OCI-M1 (cell line): ENCODE results near the gene TSPAN8.
"Not testable (repeated sequence)": the region's sequence is repeated elsewhere in the genome, so short reads cannot be mapped to it uniquely, and the experiment has no call there.

ENCODE experiments used
- DNase-seq: peaks from one replicate; lab custom pipeline; 2025; lab: John Stamatoyannopoulos, UW

TSPAN8 gene

GRCh38 chr12:71157601-71158233, at the start of gene TSPAN8:
Gene TSPAN8, minus strand, starts transcription at chr12:71157999. Its CDS starts 321 bp downstream, at chr12:71157678.
- peak; percentile 23 for DNase-seq

GRCh38 chr12:71201136-71201679, 43.4 kb upstream of the TSPAN8 start:
- DNase-seq: no peak

DNA sequence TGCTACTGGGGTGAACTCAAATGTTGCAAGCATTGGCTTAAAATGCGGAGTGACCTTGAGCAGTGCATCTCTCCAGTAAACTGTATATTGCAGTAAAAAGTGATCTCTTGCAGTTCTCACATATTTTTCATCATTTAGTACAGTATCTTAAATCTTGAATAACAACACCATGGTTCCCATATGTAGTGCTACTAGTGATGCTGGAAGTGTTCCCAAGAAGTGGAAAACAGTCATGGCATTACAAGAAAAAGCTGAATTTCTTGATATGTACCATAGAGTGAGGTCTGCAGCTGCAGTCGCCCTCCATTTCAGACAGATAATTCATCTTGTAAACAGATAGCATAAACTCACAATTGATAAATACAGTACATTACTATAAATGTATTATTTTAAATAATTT, 42.9 kb upstream of the TSPAN8 start:
- DNase-seq: no peak

DNA sequence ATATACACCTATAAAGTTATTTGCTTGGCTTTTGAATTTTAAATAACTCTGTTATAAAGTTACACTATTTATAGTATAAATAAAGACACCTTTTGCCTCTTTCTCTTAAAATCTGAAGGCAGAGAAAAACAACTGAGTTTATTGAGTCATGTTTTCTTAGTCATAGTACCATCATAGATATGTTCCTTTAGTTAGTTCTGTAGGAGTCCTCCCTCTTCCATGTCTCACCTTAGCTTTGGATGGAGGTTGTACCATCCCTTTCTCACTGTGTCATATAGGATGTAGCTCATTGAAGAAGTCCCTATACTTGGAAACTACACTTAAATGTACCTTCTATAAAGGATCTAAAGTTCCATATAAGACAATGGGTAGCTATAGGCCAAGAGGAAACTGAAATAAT, 39.7 kb upstream of the TSPAN8 start:
- no peak for DNase-seq

GRCh38 chr12:71195338-71195896, 37.6 kb upstream of the TSPAN8 start:
- DNase-seq: no peak

GRCh38 chr12:71194657-71195056, 36.9 kb upstream of the TSPAN8 start:
- DNase-seq: no peak

GRCh38 chr12:71193041-71193440, 35.2 kb upstream of the TSPAN8 start:
- DNase-seq: no peak

DNA sequence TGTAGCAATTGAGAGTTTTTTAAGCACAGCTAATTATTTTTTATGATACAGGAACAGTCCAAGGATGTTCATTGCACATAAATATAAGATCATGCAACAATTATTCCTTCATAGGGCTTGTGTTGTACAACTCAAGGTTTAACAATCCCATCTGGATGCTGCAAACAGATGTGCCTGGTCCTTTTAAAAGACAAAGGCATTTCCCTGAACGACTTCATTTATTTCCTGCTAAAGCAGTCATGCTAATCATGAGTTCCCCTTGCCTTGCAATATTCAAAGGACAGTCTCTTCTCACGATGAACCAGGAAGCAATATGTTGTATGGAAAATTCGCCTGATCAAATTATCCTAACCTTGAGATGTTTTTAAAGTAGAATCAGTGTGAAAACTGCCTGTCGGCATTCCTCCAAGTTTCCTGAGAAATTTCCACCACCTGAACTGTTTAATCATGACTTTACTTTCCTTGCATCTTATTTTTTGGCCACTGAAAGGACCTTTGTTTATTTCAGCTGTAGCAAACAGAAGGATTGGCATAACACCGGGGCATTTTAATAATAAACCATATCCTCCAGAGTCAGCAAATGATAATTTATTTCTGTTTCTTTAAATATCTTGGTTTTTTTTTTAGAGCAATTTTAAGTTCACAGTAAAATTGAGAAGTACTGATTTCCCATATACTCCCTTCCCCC, 33.9 kb upstream of the TSPAN8 start:
- no peak for DNase-seq

DNA sequence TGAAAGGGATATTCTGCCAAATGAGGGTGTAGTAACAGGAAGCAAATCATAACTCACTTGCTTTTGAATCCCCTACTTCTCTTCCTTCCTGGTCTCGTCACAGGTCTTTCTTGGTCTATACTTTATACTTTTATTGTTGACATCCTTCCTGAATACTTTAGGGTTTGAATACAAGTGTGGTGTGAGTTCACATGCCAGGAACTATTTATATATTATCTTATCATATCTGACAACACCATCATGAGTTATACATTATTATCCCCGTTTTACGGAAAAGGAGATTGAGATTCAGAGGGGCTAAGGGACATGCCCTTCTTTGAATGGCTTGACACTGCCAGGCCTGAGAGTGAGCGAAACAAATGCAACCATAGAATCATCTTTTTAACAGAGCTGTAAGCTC, 33.0 kb upstream of the TSPAN8 start:
- DNase-seq: no peak

GRCh38 chr12:71187379-71187778, 29.6 kb upstream of the TSPAN8 start:
- DNase-seq: no peak

GRCh38 chr12:71186571-71187288, 28.9 kb upstream of the TSPAN8 start:
- no peak for DNase-seq

DNA sequence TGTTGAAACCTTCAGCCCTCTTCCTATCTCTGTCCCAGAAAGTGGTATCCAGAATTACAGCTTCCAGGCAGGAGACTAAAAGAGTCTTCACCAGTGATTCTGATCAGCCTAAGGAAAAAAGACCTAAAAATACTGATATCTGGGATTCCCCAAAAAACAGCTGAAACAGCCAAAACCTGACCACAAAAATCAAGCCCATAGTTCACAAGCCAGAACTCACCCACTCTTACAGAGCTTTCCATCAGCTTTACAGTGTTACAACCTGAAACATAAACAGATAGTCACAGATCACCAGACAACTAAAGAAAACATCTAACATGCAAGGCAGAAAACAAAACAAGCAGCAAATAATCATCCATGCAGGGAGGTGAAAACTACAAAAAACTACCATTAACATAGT, 26.0 kb upstream of the TSPAN8 start:
- DNase-seq: no peak

DNA sequence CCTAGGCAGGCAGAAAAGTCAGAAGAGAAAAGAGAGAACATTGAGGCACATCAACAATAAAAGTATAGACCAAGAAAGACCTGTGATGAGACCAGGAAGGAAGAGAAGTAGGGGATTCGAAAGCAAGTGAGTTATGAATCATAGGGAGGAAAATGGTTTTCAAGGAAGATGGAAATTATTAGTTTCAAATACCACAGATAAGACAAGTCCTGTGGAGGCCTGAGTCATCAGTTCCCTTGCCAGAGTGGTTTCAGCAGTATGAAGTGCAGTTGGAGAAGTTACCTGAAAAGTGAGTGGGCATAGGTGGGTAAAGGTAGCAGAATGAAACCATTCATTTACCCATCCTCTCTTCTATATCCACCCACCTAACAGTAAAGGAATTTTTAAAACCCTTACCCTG, 25.2 kb upstream of the TSPAN8 start:
- DNase-seq: peak; percentile 20

DNA sequence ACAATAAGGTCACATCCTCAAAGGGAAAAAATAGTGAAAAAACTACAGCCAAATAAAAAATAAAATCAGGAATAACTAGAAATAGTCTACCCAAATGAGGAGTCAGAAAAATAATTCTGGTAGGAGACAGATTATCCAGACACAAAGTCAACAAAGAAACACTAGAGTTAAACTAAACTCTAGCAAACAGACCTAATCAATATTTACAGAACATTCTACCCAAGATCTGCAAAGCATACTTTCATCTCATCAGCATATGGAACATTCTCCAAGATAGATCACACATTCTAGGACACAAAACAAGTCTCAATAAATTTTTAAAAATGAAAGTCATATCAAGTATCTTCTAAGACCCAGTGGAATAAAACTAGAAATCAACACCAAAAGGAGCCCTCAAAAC, 20.4 kb upstream of the TSPAN8 start:
- no peak for DNase-seq

- no peak for DNase-seq
These were observed 17.0 kb upstream of the TSPAN8 start for GRCh38 chr12:71174825-71175224.

GRCh38 chr12:71174146-71174545, 16.3 kb upstream of the TSPAN8 start:
- DNase-seq: no peak

- no peak for DNase-seq
These were observed 12.7 kb upstream of the TSPAN8 start for GRCh38 chr12:71170456-71170855.

GRCh38 chr12:71169286-71169685, 11.5 kb upstream of the TSPAN8 start:
- DNase-seq: no peak

DNA sequence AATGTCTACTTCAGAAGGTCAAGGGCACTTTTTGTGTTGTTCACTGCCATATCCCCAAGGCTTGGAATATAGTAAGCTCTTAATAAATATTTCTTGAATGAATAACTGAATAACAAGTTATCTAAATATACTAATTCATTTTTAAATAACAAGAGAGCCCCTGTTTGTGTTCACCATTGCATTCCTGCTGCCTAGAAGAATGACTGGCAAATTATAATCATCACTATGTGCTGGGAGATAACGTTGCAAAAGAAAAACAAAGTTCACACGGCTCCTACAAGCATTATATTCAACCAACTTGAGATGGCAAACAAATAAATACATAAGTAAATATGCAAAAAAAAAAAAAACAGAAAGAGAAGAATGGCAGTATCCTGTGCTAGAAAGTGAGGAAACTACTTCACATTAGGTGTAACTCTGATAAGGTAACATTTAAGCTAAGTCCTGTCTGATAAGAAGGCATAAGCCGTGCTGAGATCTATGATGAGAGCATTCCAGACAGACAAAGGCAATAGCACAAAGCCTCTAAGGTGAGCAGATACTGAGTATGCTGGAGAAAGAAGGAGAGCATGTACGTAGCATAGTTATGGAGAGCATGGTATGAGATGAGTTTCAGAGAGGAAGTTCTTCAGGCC, 9.2 kb upstream of the TSPAN8 start:
- peak; percentile 44 for DNase-seq

DNA sequence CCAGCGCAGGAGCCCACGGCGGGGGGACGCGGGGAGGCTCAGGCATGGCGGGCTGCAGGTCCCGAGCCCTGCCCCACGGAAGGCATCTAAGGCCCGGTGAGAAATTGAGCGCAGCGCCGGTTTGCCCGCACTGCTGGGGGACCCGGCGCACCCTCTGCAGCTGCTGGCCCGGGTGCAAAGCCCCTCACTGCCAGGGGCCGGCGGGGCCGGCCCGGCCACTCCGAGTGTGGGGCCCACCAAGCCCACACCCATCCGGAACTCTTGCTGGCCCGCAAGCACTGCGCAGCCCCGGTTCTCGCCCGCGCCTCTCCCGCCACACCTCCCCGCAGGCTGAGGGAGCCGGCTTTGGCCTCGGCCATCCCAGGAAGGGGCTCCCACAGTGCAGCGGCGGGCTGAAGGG, 8.5 kb upstream of the TSPAN8 start:
- no peak for DNase-seq

DNA sequence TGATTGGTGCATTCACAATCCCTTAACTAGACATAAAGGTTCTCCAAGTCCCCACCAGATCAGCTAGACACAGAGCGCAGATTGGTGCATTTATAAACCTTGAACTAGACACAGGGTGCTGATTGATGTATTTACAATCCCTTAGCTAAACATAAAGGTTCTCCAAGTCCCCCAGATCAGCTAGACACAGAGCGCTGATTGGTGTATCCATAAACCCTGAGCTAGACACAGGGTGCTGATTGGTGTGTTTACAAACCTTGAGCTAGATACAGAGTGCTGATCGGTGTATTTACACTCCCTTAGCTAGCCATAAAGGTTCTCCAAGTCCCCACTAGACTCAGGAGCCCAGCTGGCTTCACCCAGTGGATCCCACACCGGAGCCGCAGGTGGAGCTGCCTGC, 8.0 kb upstream of the TSPAN8 start:
- not testable (repeated sequence) for DNase-seq

DNA sequence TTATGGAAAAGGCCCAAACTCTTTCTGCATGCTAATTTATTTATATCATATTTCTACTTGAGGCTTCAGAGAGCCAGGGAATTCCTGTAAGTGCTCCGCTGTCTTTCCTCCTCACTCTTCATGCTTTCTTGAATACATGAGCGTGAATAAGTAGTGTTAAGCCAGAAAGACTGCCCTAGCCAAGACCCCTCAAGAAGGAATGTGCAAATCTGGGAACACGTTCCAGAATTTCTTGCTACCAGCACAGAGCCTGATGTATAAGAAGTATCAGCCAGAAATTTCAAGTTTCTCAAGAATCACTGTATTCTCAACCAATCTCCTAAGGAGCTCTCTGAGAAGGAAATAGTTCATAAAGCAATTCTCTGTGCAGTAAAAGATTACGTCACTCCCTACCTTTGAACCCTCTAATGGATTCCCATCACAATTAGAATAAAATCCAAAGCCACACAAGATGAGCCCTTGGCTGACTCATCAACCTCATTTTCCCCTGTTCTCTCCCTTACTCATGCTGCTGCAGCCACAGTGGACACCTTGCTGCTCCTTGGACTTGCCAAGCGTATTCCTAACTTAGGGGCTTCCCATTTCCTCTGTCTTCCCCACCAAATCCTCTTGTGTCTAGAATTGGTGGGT, 6.9 kb upstream of the TSPAN8 start:
- no peak for DNase-seq
